ENCODE data around the gene TGFA.

The TGFA gene

GRCh38 chr2:70561893-70562292 lies 8.3 kb upstream of the TGFA start:
- TF ChIP-seq, protein P1, sequence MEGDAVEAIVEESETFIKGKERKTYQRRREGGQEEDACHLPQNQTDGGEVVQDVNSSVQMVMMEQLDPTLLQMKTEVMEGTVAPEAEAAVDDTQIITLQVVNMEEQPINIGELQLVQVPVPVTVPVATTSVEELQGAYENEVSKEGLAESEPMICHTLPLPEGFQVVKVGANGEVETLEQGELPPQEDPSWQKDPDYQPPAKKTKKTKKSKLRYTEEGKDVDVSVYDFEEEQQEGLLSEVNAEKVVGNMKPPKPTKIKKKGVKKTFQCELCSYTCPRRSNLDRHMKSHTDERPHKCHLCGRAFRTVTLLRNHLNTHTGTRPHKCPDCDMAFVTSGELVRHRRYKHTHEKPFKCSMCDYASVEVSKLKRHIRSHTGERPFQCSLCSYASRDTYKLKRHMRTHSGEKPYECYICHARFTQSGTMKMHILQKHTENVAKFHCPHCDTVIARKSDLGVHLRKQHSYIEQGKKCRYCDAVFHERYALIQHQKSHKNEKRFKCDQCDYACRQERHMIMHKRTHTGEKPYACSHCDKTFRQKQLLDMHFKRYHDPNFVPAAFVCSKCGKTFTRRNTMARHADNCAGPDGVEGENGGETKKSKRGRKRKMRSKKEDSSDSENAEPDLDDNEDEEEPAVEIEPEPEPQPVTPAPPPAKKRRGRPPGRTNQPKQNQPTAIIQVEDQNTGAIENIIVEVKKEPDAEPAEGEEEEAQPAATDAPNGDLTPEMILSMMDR (IDR thresholded peaks at IDR 0.05; ENCODE audit: low read length, missing control alignments): no peak
- DNase-seq (ENCODE audit: low read depth): no peak
- no peak overlapping the region for H3K4me3 ChIP-seq (replicated peaks; ENCODE audit: low read depth, low read length)

DNA sequence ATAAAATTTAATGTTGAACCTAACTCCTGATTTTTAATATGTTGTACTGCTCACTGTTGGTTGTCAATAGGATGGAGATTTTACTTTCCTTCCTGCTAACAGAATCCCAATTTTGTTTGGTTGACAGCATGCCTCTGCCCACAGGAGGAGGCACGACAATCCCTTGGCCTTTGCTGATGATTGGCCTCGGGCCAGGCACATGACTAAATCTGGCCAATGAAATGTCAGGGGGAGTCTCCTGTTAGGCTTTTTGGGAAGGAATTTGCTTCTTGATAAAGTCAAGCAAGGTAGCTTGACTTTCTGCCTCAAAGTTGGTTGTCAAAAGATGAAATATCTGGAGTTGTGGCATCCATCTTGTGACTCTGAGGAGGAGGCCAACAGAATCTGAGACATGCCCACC lies 6.8 kb upstream of the TGFA start:
- TF ChIP-seq, protein P1 (IDR thresholded peaks at IDR 0.05; ENCODE audit: low read length, missing control alignments): no peak
- no peak overlapping the region for H3K4me3 ChIP-seq (replicated peaks; ENCODE audit: low read depth, low read length)
- no peak for DNase-seq (ENCODE audit: low read depth)

DNA sequence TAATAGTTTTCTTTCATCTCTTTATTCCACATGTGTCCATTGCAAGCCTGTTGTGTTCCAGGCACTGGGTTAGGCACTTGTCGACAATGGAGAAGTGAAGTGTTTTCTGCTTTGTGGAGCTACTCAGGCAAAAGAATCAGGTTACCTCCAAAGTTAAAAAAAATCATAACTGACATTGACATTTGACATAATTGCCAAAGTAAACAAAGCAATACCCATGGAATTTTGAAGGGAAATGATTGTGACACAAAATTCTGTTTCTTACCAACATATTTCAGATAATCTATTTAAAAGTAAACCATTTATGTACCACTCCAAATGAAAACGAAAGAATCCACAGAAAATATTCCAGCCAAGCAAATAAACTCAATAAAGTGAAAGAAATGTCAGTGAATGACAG lies 6.4 kb upstream of the TGFA start:
- TF ChIP-seq, protein P1 (IDR thresholded peaks at IDR 0.05; ENCODE audit: low read length, missing control alignments): no peak
- no peak for DNase-seq (ENCODE audit: low read depth)
- H3K4me3 ChIP-seq (replicated peaks; ENCODE audit: low read depth, low read length): no peak overlapping the region

DNA sequence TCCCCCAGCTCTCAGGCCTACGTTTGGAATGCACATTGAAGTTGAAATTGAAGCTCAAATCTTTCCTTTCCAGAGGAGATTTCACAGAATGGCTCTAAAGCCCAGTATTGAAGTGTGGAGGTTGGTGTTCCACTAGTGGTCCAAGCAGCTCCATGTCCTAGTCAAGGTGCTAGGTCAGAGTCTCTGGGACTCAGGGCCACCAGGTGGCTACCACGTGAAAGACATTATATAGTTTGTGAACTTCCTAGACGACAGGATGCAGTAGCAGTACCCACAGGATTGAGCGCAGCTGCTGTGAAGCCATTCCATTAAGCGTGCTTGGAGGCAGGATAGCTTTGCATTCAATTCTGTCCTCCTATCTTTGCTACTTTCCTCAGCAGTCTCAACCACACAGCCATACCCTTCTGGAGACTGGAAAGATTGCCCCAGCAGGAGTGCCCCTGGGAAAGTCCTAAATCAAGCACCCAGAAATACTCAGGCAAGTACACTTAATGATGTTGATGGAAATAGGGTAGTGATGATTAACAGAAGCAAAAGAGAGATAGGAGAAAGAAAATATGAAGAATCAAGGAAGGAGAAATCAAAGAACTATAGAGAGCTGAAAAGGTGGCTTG lies 4.7 kb upstream of the TGFA start:
- TF ChIP-seq, protein P1 (IDR thresholded peaks at IDR 0.05; ENCODE audit: low read length, missing control alignments): no peak
- no peak overlapping the region for H3K4me3 ChIP-seq (replicated peaks; ENCODE audit: low read depth, low read length)
- DNase-seq (ENCODE audit: low read depth): no peak

- TF ChIP-seq, protein P1 (IDR thresholded peaks at IDR 0.05; ENCODE audit: low read length, missing control alignments): no peak
- no peak overlapping the region for H3K4me3 ChIP-seq (replicated peaks; ENCODE audit: low read depth, low read length)
- DNase-seq (ENCODE audit: low read depth): no peak
Measured at GRCh38 chr2:70557171-70557838, 3.7 kb upstream of the TGFA start.

GRCh38 chr2:70556608-70557007 lies 3.0 kb upstream of the TGFA start:
- TF ChIP-seq, protein P1 (IDR thresholded peaks at IDR 0.05; ENCODE audit: low read length, missing control alignments): no peak
- no peak for DNase-seq (ENCODE audit: low read depth)
- H3K4me3 ChIP-seq (replicated peaks; ENCODE audit: low read depth, low read length): no peak overlapping the region

Data from fibroblast of pulmonary artery (primary cell).